ENCODE measurements around the gene EIF4A3.
A peak's percentile ranks its signal among the peaks of the same experiment; 100 is the strongest.

EIF4A3 gene

DNA sequence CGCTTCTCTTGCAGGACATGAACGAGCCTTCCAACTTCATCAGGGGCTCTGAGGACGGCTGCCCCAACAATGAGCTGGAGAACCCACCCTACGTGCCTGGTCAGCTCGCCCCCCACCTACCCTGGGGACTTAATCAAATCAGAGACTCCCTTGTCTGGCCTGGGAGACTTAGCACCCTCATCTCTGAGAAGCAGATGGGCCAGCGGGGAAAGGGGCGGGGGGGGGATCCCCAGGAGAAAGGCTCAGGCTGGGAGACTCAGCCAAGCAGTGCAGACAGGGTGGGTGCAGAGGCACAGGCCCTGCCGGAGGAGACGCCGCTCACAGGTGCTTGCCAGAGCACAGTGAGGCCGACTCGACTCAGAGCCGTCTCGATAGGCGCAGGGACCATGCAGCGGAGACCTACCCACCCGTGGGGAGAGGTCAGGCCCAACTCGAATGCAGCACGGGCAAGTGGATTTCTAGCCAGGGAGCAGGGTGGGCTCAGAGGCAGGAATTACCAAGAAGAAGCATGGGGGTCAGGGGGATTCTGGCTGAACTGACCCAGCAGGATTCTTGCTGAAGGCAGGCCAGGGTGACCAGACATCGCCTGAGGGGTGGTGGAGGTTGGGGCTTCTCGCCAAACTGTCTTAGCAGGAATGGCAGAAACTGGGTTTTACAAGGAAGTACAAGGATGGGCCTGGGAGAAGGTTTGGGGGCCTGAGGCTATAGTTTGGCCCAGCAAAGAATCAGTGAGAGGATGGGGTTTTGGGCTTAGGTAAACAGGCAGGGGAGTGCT lies 35.8 kb downstream of the EIF4A3 start:
- no peak for DNase-seq

DNA sequence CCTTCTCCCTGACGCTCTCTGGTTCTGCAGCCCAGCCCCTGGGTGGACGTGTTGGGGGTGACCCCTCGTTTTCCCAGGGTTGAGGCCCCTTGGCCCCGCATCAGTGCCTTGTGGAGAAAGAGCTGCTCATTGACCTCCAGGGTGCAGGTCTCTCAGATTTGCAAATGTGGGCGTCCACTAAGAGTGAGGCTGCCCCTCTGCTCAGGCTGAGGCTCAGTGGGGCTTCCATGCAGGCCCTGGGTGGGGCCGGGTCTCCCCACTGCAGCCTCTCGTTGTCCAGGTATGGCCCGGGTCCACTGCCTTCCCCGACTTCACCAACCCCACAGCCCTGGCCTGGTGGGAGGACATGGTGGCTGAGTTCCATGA lies 36.5 kb downstream of the EIF4A3 start:
- DNase-seq: no peak

GRCh38 chr17:80109713-80110446 lies 37.0 kb downstream of the EIF4A3 start:
- DNase-seq: no peak

GRCh38 chr17:80109066-80109660 lies 37.8 kb downstream of the EIF4A3 start:
- no peak for DNase-seq

- DNase-seq: no peak
Measured at GRCh38 chr17:80108036-80108971, 38.6 kb downstream of the EIF4A3 start.

DNA sequence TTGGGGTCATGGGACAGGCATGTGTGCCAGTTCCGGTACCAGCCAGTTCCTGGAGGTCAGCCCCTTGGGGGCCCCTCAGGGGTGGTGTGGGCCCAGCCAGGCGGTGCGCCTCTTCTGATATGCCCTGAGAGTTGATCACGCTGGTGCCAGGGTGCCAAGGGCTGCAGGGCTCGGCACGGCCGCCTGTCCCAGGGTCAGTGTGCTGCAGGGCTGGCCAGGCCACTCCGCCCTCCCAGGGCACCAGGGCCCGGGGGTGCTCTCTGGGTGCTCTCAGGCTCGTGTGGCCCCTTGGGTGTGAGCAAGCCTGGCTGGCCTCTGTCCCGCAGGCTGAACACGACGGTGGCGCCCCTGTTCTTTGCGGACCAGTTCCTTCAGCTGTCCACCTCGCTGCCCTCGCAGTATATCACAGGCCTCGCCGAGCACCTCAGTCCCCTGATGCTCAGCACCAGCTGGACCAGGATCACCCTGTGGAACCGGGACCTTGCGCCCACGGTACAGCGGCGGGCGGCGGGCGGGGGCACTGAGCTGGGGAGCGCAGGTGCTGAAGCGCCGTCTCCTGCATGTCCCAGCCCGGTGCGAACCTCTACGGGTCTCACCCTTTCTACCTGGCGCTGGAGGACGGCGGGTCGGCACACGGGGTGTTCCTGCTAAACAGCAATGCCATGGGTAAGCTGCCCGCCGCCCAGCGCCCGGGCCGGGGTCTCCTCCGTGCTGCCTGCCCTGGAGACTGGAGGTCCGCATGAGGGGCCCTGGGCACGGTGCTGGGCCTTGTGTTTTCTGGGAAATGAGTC lies 39.5 kb downstream of the EIF4A3 start:
- DNase-seq: no peak

DNA sequence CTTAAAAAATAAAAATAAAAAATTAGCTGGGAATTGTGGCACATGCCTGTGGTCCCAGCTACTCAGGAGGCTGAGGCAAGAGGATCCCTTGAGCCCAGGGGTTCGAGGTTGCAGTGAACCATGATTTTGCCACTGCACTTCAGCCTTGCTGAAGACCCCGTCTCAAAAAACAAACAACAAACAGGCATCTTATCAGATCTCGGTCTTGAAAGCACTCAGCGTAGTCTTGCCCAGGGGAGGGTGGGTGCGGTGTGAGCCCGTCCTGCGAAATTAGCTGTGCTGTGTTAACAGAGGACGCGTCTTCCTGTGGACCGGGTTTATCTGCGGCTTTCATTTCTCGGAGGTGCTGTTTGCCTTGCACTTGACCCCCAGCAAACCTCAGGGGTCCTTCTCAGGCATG lies 40.2 kb downstream of the EIF4A3 start:
- no peak for DNase-seq

DNA sequence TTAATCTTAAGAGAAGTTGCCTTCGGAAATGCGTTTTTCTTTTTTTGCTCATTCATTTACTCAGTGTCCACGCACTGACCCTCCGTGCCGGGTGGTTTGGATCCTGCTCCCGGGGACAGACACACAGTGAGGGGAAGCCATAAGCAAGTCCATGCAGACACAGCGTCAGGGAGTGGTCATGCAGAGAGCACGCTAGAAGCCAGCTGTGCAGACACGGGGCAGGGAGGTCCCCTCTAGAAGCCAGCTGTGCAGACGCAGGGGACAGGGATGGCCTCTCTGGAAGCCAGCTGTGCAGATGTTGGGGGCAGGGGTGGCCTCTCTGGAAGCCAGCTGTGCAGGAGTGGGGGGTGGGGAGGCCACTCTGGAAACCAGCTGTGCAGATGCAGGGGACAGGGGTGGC lies 40.8 kb downstream of the EIF4A3 start:
- DNase-seq: no peak

- no peak for DNase-seq
Measured at GRCh38 chr17:80105762-80106161, 41.2 kb downstream of the EIF4A3 start.

DNA sequence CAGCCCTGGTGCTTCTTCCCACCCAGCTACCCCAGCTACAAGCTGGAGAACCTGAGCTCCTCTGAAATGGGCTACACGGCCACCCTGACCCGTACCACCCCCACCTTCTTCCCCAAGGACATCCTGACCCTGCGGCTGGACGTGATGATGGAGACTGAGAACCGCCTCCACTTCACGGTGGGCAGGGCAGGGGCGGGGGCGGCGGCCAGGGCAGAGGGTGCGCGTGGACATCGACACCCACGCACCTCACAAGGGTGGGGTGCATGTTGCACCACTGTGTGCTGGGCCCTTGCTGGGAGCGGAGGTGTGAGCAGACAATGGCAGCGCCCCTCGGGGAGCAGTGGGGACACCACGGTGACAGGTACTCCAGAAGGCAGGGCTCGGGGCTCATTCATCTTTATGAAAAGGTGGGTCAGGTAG lies 42.0 kb downstream of the EIF4A3 start:
- DNase-seq: no peak

- no peak for DNase-seq
Measured at GRCh38 chr17:80104321-80104955, 42.5 kb downstream of the EIF4A3 start.

DNA sequence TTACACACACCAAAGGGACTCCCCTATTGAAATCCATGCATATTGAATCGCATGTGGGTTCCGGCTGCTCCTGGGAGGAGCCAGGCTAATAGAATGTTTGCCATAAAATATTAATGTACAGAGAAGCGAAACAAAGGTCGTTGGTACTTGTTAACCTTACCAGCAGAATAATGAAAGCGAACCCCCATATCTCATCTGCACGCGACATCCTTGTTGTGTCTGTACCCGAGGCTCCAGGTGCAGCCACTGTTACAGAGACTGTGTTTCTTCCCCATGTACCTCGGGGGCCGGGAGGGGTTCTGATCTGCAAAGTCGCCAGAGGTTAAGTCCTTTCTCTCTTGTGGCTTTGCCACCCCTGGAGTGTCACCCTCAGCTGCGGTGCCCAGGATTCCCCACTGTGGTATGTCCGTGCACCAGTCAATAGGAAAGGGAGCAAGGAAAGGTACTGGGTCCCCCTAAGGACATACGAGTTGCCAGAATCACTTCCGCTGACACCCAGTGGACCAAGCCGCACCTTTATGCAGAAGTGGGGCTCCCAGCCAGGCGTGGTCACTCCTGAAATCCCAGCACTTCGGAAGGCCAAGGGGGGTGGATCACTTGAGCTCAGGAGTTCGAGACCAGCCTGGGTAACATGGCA lies 43.4 kb downstream of the EIF4A3 start:
- no peak for DNase-seq

DNA sequence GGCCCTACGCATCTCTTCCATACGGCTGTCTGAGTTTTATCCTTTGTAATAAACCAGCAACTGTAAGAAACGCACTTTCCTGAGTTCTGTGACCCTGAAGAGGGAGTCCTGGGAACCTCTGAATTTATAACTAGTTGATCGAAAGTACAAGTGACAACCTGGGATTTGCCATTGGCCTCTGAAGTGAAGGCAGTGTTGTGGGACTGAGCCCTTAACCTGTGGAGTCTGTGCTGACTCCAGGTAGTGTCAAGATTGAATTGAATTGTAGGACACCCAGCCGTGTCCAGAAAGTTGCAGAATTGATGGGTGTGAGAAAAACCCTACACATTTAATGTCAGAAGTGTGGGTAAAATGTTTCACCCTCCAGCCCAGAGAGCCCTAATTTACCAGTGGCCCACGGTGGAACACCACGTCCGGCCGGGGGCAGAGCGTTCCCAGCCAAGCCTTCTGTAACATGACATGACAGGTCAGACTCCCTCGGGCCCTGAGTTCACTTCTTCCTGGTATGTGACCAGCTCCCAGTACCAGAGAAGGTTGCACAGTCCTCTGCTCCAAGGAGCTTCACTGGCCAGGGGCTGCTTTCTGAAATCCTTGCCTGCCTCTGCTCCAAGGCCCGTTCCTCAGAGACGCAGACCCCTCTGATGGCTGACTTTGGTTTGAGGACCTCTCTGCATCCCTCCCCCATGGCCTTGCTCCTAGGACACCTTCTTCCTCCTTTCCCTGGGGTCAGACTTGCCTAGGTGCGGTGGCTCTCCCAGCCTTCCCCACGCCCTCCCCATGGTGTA lies 44.1 kb downstream of the EIF4A3 start:
- no peak for DNase-seq

GRCh38 chr17:80101946-80102663 lies 44.8 kb downstream of the EIF4A3 start:
- DNase-seq: no peak

DNA sequence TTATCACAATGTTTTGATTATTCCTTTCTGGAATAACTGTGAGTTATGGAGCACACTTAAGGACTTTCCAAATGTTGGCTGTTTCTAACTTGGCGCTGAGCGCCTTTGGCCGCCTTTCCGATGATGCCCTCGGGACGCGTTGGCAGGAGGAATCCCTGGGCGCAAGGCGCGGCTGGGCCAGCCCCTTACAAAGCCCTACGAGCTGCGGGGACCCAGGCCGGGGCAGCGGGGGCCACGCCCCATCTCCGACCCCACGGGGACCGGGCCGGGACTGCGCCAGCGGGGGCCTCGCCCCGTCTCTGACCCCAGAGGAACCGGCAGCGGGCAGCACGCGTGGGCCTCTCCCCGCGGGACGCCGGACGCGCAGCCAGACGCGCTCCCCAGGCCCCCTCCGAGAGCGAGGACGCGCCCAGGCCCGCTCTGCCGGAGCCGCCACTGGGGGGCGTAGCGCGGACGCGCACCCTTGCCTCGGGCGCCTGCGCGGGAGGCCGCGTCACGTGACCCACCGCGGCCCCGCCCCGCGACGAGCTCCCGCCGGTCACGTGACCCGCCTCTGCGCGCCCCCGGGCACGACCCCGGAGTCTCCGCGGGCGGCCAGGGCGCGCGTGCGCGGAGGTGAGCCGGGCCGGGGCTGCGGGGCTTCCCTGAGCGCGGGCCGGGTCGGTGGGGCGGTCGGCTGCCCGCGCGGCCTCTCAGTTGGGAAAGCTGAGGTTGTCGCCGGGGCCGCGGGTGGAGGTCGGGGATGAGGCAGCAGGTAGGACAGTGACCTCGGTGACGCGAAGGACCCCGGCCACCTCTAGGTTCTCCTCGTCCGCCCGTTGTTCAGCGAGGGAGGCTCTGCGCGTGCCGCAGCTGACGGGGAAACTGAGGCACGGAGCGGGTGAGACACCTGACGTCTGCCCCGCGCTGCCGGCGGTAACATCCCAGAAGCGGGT lies 45.6 kb downstream of the EIF4A3 start, which contains the start of gene GAA:
TSS of gene GAA (plus strand) at position 571 of the 935 bp plus-strand sequence. CDS start 3,006 bp downstream, outside the sequence.
- peak; percentile 84 to 90 for DNase-seq

- DNase-seq: no peak
Measured at GRCh38 chr17:80100035-80100323, 46.9 kb downstream of the EIF4A3 start.

DNA sequence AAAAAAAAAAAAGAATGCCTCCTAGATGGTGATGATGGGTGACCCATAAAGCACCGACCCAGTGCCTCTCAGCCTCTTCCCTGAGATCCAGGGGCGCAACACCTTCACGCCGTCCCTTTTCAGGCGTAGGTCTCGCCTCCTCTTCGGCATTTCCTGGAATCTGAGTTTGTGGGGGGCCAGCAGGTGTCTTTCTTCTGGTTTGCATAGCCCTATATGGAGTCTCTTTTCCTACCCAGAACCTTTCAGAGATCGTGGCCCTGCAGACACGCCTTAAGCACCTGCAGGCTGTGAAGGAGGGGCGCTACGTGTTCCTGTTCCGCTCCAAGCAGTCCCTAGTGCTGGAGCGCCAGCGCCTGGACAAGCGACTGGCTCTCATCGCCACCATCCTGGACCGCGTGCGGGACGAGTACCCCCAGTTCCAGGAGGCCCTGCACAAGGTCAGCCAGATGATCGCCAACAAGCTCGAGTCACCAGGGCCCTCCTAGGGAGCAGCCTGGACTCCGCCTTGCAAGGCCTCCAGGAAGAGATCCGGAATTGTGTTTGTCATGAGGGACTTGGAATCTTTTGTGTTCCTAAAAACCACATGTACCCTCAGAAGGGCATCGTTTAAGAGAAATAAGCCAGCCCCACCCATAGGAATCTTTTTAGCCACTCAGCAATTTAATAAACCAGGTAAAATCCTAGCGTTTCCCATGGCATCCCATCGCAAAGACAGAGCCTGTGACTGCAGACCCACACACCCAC lies 47.5 kb downstream of the EIF4A3 start:
- no peak for DNase-seq

All from activated CD4-positive, alpha-beta T cell treated with anti-CD3 and anti-CD28 coated beads for 4 hours (primary cell).